LNCAP (cell line): Measurements from ENCODE around the gene DMD.

ENCODE experiments used
- CTCF ChIP-seq: fragments of 450-650 bp; IDR thresholded peaks from 2 replicates; pipeline ENCODE4 v1.5.1; 2017; ENCODE audit warnings: mild to moderate bottlenecking

Gene DMD

GRCh38 chrX:31421441-31421840 lies 1789.9 kb downstream of the DMD start:
- TF ChIP-seq CTCF, result no peak

- no peak for TF ChIP-seq CTCF
Measured at GRCh38 chrX:31420711-31421151, 1790.6 kb downstream of the DMD start.

- no peak for TF ChIP-seq CTCF
Measured at GRCh38 chrX:31420302-31420701, 1791.0 kb downstream of the DMD start.

GRCh38 chrX:31397119-31397518 lies 1814.2 kb downstream of the DMD start:
- TF ChIP-seq CTCF, result no peak

- TF ChIP-seq CTCF, result no peak
Measured at GRCh38 chrX:31392513-31392912, 1818.8 kb downstream of the DMD start.

- TF ChIP-seq CTCF, result no peak
Measured at GRCh38 chrX:31388946-31389345, 1822.4 kb downstream of the DMD start.

- no peak for TF ChIP-seq CTCF
Measured at GRCh38 chrX:31384471-31384870, 1826.9 kb downstream of the DMD start.

- TF ChIP-seq CTCF, result no peak
Measured at GRCh38 chrX:31383991-31384390, 1827.4 kb downstream of the DMD start.
